OCI-LY1 (cell line): Measurements from ENCODE around the gene SYT2.

Experiments used
- EZH2 ChIP-seq: fragments of 200-600 bp; sonication (generic), shearing (Covaris generic); IDR thresholded peaks from 2 replicates; pipeline ENCODE4 v1.8.0; 2017; ENCODE audit warnings: borderline replicate concordance, mixed run types, mild to moderate bottlenecking, antibody characterized with exemption, low read length, moderate library complexity, mixed read lengths
- TF ChIP-seq, protein P1 (sequence below): fragments of 200-600 bp; sonication (generic), shearing (Covaris generic); IDR thresholded peaks from 2 replicates; pipeline ENCODE4 v1.5.1; 2017; ENCODE audit warnings: mild to moderate bottlenecking, antibody characterized with exemption, low read length, moderate library complexity, mixed read lengths

DNA sequence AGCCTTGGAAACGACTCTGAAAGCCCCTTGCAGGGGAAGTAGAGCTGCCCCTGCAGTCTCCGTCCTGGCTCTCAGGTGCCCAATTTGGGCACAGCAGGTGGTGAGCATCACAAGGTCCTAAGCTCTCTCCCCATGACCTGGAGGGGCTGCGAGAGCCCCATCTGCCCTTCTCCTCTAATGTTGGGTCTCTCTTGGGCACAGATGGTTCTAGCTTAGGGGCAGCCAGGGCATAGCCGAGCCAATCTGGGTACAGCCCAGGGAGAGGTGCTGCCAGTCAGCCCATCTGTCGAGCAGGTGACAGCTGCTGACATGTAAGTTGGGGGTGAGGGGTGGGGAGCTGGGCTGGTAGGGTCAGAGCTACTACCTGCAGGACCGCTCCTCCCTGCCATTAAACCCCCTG lies 50.7 kb downstream of the SYT2 start:
- TF ChIP-seq, protein P1, sequence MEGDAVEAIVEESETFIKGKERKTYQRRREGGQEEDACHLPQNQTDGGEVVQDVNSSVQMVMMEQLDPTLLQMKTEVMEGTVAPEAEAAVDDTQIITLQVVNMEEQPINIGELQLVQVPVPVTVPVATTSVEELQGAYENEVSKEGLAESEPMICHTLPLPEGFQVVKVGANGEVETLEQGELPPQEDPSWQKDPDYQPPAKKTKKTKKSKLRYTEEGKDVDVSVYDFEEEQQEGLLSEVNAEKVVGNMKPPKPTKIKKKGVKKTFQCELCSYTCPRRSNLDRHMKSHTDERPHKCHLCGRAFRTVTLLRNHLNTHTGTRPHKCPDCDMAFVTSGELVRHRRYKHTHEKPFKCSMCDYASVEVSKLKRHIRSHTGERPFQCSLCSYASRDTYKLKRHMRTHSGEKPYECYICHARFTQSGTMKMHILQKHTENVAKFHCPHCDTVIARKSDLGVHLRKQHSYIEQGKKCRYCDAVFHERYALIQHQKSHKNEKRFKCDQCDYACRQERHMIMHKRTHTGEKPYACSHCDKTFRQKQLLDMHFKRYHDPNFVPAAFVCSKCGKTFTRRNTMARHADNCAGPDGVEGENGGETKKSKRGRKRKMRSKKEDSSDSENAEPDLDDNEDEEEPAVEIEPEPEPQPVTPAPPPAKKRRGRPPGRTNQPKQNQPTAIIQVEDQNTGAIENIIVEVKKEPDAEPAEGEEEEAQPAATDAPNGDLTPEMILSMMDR = no peak
- no peak for TF ChIP-seq EZH2
